Posterior vena cava (tissue), 2 donors: ENCODE data around the gene CGNL1. TPM values are rescaled to one million over a fixed set of nuclear protein-coding genes. Genes with fewer than 3 reads are reported as not detected.

ENCODE experiments used
- DNase-seq: peaks from one replicate; pipeline ENCODE4 v3.0.0-alpha.2; 2020; ENCODE audit warnings: low spot score
- intact Hi-C, 2 donors: fragments of 100-400 bp; cut with DNase I; formaldehyde crosslinking; loops; one replicate each; pipeline versions ENCODE4 v1.14.1 to v1.14.2; 2022 to 2023
- total RNA-seq, 2 donors: library from RNA; stranded (reverse); fragmentation: NEBNext Ultra II Directional; extraction: Animal tissue kit (Norgen Biotek cat#: 25700); gene quantifications; one replicate each; pipeline ENCODE4 v1.2.1, GENCODE V29; 2021
- donor health status: DM: yes; HTN: yes; CAD: no.
- donor health status: DM: yes; HTN: yes; CAD: no.

The CGNL1 gene
- total RNA-seq, 2 donors from 2014 or later: 20.0 to 24.4 TPM

DNA sequence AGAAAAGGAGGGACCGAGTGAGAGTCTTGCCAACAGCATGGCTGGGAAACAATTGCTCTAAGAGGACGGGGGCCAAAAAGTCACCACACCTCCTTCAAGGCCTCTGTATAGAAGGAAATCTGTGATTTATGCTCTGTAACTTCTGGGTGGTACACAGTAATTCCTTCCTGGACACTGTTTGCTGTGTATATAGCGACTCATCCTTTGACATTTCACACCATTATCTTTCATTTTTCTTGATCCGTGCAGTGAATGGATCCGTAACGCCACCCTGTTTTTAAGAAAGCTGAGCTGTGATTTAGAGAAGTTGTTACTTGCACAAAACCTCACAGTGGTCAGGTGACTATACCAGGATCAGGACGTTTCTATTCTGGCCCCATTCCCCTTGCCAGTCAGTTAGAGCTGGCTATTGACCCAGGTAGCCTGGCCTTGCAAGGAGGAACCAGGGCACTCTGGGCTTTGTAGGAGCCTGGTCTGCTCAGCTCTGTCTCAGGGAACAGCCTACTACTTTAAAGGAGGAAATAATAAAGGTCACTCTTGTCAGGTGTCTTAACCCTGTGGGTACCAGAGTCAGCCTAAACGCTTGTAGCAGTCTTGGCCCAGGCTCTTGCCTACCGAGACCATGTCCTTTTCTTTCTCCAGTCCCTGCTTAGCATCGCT is 128.9 kb downstream of the CGNL1 start:
- DNase-seq: no peak
- intact Hi-C loops: no loop called here

DNA sequence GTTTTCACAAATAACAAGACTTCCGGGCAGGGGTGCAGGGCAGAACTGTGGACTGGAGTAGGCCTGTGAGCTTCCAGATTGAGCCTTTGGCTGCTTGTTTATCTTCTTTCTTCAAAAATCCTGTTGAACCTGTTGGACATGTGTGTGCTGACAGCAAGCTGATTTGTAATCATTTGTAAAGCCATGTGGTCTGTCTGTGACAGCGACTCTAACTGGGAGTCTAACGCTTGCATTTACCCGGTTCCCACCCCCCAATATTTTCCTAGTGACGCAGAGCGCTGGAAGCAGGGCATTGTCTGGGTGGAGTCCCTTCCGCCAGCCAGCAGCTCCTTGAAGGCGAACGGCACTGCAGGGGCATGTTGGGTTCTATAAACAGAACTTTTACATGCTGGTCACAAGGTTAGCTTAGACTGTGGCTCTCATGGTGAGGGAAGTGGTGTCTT is 129.7 kb downstream of the CGNL1 start:
- intact Hi-C loops: no loop called here
- no peak for DNase-seq

DNA sequence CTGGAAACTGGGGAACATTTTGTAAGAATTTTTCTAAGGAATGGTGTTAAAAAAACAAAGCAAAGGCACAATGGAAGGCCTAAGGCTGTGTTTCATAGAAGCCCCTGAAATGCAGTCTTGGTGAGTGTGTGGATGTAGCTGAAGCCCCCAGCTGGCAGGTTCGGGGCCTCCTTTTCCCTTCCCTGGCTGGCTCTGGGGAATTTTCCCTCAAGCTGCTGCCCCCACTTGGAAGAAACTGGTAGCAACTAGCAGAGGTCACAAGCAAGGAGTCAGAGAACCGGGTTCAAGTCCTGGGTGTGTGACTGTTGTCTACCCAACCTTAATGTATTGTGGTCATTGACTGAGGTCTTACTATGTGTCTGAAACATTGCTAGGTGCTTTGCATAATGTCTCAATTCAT is 130.1 kb downstream of the CGNL1 start:
- intact Hi-C loops: no loop called here
- no peak for DNase-seq

DNA sequence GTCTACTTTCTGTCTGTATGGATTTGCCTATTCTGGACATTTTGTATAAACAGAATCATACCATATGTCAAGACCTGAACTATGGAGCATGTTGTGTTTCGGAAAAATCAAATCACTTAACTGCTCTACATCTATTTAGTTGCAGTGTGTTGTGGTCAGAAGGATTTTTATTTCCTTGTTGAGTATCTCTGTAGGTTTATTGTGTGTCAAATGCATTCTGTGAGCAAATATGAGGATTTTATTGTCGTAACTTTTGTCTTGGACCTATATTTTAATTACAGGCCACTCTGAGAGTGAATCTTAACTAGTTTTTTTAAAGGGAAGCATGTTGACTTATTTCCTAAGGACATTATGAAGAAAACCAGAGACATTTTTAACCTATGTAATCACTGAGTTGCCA is 130.8 kb downstream of the CGNL1 start:
- intact Hi-C loops: no loop called here

DNA sequence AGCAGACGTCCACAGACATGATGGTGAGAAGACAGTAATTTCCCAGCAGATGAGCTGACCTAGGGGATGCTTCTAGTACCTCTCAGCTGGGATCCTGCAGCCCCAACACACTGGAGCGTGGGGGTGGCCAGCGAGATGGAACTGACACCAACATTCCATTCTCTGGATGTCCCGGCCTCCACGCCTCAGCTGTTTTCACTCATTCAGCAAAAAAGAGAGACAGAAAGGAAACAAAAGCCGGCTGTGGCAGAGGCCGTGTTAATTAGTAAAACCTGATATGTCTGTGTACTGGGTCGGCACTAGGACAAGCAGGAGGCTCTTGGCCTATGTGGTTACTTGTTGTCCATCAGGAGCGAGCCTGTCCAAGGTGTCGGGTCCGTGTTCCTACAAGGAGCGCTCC is 132.8 kb downstream of the CGNL1 start:
- no peak for DNase-seq
- intact Hi-C loops: no loop called here

More for the DNA sequence above, 130.8 kb downstream of the CGNL1 start:
- DNase-seq: no peak

DNA sequence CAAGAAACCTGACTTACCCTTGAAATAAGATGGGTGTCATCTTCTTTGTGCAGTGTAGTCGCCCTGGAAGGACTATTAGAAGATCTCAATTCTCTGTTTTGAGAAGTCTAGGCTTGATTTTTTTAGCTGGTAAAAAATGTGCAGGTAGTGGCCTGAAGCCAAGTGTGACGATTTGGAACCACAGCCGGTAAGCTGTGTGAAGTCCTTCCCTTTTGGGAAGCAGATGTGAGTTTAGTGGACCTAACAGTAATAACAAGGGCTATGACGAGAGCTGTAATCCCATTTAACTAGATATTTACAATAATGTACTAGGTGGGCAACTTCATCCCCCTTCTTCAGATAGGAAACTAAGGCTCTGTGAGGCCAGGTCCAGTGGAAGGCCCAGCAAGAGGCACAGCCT is 133.7 kb downstream of the CGNL1 start:
- intact Hi-C loops: no loop called here
- DNase-seq: no peak

DNA sequence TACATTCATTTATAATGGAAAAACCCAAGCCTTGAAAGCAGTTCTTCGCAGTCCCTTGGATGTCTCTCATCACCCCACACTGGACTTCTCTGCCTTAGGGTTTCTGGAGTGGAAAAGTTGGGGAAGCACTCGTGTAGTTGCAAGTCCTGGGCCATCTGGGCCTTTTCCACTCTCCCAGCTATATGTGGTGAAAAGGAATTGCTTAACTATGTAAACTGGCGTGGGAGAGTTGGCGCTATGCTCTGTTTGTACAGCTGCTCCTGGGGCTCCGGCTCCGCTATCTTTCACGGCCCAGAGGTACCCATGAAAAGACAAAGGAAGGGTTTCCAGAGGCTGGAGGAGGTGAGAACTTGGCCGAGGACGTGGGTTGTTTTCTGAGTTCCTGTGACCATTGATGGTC is 134.3 kb downstream of the CGNL1 start:
- intact Hi-C loops: no loop called here
- DNase-seq: no peak

DNA sequence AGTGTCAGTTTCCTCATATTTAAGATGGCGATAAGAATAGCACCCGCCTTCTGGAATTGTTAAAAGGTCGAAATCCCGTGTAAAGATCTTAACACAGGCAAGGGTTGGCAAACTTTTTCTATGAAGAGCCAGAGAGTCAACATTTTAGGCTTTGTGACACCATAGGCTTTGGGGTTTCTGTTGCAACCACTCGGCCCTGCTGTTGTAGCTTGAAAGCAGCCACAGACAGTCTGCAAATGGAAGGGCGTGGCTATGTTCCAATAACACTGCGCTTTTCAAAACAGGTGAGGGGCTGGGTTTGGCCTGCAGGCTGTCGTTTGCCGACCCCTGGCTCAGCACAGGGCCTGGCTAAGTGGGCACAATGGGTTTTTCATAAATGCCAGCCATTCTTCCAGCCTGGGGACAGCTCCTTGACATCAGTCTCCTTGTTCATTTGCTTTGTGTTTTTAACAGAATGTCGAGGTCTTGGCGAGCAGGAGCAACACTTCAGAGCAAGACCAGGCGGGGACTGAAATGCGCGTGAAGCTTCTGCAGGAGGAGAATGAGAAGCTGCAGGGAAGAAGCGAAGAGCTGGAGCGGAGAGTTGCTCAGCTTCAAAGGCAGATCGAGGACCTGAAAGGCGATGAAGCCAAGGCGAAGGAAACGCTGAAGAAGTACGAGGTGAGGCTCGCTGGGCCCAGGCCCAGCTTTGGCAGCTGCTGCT is 140.2 kb downstream of the CGNL1 start:
- intact Hi-C loops: no loop called here

DNA sequence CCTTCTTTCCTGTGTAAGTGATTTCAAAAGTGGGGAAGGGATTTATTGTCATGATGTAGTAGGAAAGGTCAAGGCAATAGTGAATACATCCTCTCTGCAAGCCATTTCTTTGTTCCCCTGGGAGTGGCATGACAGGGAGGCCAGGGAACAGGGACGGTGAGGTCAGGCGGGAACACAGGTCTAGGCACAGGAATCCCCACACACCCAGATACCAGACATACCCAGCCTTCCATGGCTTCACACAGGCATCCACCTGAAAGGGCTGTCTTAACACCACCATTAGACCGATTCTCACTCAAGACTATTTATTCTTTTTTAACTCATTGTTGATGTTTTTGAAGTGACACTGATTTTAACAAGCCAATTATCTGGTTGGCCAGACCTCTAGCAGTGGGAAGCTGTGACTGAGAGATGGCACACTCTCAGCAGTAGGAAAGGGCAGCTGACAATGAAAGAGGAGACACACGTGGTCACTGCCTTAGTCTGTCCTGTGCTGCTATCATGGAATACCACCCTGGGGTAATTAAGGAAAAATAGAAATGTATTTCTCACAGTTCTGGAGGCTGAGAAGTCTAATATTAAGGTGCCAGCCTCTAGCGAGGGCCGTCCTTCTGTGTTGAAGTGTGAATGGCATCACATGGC is 140.8 kb downstream of the CGNL1 start:
- no peak for DNase-seq
- intact Hi-C loops: no loop called here

More for the DNA sequence above, 140.2 kb downstream of the CGNL1 start:
- no peak for DNase-seq

DNA sequence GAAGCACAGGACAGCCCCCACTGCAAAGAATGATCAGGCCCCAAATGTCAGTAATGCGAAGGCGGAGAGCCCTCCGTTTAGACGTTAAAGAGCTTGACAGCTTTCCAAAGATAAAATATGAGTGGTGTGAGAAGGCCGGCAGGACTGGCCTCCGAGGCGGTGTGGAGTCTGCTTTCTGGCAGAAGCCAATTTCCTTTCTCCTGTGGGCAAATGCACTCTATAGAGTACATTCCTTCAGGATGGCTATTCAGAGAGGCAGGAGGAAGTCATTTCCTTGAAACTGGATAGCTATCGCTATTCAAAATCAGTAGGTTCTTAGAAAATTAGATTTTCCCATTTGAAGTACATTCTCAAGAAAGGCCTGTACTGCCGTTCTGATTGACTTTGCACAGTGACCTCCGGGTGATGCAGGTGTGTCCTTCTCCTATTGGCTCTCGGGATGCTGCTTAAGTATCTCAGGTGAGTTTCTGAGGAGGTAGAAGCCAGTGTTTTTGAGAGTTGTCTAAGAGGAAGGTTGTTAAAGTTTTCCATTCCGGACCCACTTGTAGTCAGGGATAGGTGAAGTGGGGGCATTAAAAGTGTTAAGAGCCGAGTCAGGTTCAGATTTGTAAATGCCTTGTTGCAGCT is 142.6 kb downstream of the CGNL1 start:
- DNase-seq: no peak
- intact Hi-C loops: no loop called here

DNA sequence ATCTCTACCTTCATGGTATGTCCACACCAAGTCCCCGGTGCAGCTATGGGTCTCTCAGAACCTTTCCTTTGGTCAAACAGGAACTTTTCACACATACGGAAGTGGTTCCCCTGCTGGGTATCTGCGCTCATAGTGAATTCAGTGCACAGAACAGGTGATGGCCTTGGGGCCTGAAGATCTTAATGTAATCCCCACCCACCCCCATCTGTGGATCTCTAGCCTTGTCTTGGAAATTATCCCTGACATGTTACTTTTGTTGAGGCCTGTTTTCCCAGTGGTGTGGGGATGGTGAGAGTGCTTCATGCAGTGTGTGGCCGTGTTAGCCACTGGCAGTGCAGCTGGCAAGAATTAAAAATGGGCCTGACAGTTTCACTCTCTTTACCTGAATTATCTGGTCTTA is 143.5 kb downstream of the CGNL1 start:
- no peak for DNase-seq
- intact Hi-C loops: no loop called here

DNA sequence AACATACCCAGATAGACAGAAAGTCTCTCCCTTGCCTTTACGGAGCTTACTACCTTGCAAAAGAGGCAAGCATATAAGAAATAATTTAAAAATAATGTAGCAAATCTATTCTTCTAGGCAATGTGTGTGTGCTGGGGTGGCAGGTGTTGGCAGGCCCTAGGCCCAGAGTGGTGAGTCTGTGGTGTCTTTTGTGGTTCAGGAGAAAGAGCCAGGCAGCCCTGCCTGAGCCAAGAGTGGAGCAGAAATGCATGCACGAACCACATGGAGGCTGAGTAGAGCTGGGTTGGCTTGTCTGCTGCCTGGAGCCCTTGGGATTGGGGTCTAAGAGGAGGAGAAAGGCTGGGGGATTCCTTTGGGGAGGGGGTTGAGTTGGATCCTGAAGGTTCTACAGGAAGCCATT is 145.2 kb downstream of the CGNL1 start:
- intact Hi-C loops: no loop called here

DNA sequence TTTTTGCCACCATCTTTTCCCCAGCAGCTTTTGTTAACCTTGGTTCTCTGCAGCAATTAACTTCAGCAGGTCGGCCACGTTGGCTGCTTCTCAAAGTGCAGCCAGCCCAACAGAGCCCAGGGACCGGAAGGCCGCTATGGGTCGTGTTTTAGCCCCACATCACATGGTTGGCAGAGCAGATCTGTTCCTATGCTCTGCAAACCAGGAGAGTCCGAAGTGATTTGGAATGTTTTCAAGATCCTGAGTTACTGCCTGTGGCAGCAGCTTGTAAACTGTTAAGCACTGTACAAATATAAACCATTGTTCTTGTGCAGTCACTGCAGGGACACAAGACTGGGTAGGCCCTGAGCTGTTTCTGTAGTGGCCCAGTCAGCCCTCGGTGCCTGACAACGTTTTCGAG is 145.8 kb downstream of the CGNL1 start:
- no peak for DNase-seq
- intact Hi-C loops: no loop called here

More for the DNA sequence above, 145.2 kb downstream of the CGNL1 start:
- DNase-seq: no peak

DNA sequence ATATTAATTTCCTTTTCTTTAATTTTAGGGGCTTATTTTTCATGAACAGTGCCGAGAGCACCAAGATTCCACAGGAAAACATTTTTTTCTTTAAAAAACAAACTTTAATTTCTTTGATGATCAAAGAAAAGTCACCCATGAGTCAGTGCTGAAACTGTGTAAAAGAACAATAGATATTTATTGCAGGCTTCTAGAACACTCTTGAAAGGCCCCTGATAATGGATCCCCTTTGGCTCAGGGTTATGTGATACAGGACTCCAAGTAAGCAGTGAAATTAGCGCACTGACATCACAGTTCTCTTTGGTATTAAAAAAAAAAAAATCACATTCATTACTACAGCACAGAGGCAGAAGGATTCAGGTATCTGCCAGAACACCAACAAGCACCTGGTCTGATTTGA is 149.3 kb downstream of the CGNL1 start:
- intact Hi-C loops: no loop called here
- no peak for DNase-seq

DNA sequence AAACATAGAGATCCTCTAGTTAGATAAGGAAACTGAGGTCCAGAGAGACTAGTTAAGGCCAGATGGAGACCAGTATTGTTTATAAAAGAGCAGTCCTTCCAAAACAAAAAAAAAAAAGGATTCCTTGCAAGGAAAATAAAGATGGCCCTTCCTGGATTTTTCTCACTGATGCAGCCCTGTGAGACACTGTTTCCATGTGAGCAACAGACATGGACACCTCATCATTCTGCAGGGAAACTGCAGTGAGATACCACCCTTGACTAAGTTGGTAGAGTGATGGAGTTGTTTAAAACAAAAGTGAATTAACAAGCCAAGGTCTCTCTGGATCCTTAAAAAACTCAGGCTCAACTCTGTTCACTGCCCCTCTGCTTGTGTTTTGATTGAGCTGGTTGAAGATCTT is 149.8 kb downstream of the CGNL1 start:
- intact Hi-C loops: loop anchor here in 1 of 2 donors (2.0 kb wide), 1 partner anchor 185 kb away; no protein-coding TSS in a partner anchor
- no peak for DNase-seq

DNA sequence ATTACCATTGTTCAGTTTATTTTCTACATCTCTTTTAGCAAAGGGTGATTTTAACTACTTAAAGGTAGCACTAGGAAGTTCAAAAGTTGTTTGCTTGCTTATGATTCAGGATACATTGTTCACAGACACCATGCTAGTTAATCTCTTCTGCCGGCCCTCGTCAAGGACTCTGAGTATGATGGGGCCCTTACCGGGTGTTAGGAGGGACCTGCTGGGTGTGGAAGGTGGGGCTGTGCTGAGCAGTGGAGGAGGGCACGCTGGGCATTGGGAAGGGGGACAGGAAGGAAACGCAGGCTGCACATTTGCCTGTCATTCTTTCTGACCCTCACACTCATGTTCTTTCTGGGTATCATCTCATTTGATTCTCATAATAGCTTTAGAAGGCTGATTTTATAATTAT is 150.3 kb downstream of the CGNL1 start:
- intact Hi-C loops: loop anchor here in 1 of 2 donors (2.0 kb wide), 1 partner anchor 186 kb away; no protein-coding TSS in a partner anchor
- DNase-seq: no peak

DNA sequence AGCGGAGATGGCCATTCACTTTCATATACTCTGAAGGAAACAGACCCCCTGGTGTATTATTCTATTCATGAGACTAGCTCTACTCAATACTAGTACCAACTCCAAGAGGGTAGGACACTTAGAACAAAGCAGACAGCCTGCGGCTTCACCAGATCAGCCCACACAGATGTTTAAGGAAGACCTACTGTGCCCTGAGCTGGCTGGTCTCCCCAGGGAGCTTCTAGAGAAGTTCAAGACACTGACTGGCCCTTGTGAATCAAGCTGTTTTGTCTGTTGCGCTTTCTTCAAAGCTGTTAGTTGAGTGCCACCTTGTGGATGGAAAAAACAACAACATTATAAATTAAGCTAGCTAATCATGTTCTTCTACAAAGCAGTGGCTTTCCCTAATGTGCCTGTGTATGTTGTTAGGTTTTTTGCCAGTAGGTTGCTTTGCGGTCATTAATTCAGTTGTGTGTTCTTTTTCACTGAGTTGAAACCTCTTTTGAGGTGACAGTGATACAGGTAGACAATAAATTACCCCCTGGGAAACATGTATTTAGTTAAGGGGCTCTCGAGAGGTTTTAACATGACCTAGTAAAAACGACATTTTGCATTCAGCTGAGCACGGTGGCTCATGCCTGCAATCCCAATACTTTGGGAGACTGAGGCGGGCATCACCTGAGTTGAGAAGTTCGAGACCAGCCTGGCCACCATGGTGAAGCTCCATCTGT is 151.2 kb downstream of the CGNL1 start:
- intact Hi-C loops: loop anchor here (2.0 kb wide), 2 partner anchors 187 to 195 kb away; no protein-coding TSS in a partner anchor
- DNase-seq: no peak

DNA sequence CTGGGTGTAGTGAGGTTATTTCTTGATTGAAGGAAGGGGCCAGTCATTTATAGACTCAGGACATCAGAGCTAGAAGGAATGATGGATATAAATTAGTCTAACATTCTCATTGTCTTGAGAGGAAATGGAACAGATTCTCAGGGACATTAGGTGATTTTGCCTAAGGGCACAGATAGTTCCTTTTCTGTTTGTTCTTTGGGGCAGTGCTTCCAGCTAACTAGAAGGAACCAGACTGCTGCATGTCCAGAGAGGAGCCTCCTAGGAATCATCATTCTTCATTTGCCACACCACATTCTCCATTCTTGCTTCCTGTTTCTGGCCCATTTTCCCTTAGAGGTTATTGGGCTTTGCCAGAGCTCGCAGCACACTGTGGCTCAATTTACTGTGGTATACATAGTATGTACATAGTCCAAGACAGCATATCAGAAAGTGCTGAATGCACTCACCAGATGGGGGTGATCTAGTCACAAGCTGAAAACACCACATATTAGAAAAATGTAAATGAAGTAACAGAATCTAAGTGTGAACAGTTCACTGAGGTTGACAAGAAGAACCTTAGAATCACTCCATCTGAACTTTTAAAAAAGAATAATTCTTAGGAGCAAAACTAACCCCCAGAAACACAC is 152.7 kb downstream of the CGNL1 start:
- DNase-seq: no peak
- intact Hi-C loops: loop anchor here in 1 of 2 donors (2.0 kb wide), 1 partner anchor 196 kb away; no protein-coding TSS in a partner anchor

DNA sequence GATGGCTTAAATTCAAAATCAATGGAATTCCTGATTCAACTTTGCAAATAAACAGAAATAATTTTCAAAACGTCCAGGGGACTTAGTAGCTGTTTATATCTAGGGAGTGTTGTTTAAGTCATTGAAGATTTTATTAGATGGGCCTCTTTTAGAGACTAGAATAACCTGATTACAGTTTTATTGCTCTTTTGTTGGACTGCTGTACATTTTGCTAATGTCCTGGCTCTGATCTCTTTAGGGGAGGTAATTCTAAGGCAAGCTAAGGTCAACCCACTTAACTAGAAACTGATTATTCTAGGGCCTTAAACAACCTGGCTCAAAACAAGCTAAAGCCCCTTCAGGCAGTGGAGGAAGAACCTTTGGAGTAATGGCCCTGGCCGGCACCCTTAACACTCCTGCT is 153.4 kb downstream of the CGNL1 start:
- DNase-seq: no peak
- intact Hi-C loops: loop anchor here in 1 of 2 donors (2.0 kb wide), 1 partner anchor 197 kb away; no protein-coding TSS in a partner anchor
